Measurements from ENCODE around the gene ABITRAM. TPM values are rescaled to one million over a fixed set of nuclear protein-coding genes. Genes with fewer than 3 reads are reported as not detected.

The ABITRAM gene
- total RNA-seq, 4 donors from 2014 or later: 6.3 to 11.2 (median 9.4) TPM

- WGBS: 77% methylated on average over 5 of the region's 5 CpGs
- DNase-seq (ENCODE audit: extremely low spot score): no peak
These were observed 3.5 kb downstream of the ABITRAM start for GRCh38 chr9:108937561-108938305.

DNA sequence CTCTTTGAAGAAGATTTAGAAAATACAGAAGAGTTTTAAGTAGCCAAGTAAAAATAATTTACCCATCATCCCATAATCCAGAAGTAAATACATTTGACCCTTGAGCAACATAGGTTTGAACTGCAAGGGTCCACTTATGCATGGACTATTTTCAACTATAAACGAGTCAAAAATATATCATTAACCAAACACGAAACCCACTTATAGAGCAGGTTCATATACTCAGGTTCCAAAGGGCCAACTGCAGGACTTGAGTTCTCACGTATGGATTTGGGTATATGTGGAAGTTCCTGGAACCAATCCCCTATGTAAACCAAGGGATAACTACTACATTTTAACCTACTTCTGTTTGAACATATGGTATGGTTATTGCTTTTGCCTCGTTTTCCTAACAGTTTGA, 5.8 kb downstream of the ABITRAM start:
- TF ChIP-seq POLR2AphosphoS5 (IDR thresholded peaks at IDR 0.05) (no peak), EP300 (IDR thresholded peaks at IDR 0.05) (no peak), POLR2A (IDR thresholded peaks at IDR 0.05; ENCODE audit: low read depth) (no peak)
- TF ChIP-seq, protein P1, sequence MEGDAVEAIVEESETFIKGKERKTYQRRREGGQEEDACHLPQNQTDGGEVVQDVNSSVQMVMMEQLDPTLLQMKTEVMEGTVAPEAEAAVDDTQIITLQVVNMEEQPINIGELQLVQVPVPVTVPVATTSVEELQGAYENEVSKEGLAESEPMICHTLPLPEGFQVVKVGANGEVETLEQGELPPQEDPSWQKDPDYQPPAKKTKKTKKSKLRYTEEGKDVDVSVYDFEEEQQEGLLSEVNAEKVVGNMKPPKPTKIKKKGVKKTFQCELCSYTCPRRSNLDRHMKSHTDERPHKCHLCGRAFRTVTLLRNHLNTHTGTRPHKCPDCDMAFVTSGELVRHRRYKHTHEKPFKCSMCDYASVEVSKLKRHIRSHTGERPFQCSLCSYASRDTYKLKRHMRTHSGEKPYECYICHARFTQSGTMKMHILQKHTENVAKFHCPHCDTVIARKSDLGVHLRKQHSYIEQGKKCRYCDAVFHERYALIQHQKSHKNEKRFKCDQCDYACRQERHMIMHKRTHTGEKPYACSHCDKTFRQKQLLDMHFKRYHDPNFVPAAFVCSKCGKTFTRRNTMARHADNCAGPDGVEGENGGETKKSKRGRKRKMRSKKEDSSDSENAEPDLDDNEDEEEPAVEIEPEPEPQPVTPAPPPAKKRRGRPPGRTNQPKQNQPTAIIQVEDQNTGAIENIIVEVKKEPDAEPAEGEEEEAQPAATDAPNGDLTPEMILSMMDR (IDR thresholded peaks at IDR 0.05): no peak
- Histone ChIP-seq H3K36me3 (peaks cover 25 to 64% (median 39%) of the 10 kb centered on the region in 4 donors), H3K4me3 (no peak overlapping the region), H3K4me1 (peaks cover 6 to 10% (median 9%) of the 10 kb centered on the region in 4 donors), H3K27ac (replicated peaks in 1 of 4) (no peak overlapping the region), H3K9me3 (no peaks in the 10 kb centered on the region), H3K27me3 (no peaks in the 10 kb centered on the region)
- DNase-seq (ENCODE audit: extremely low spot score): no peak
- whole genome bisulfite sequencing: 83% methylated on average over 4 of the region's 4 CpGs
- intact Hi-C loops (cut with DNase I): no loop called here

More at GRCh38 chr9:108937561-108938305, 3.5 kb downstream of the ABITRAM start:
- intact Hi-C loops (cut with DNase I): no loop called here
- no peak overlapping the region for H3K4me3 ChIP-seq
- H3K27ac ChIP-seq (replicated peaks in 1 of 4): no peak overlapping the region
- TF ChIP-seq POLR2AphosphoS5 (IDR thresholded peaks at IDR 0.05) (no peak), EP300 (IDR thresholded peaks at IDR 0.05) (no peak), POLR2A (IDR thresholded peaks at IDR 0.05; ENCODE audit: low read depth) (no peak)
- TF ChIP-seq, protein P1 (IDR thresholded peaks at IDR 0.05): no peak
- H3K27me3 ChIP-seq: no peaks in the 10 kb centered on the region
- H3K9me3 ChIP-seq: no peaks in the 10 kb centered on the region
- peaks cover 15 to 24% (median 19%) of the 10 kb centered on the region in 4 donors for H3K4me1 ChIP-seq
- peaks cover 14 to 50% (median 28%) of the 10 kb centered on the region in 4 donors for H3K36me3 ChIP-seq

DNA sequence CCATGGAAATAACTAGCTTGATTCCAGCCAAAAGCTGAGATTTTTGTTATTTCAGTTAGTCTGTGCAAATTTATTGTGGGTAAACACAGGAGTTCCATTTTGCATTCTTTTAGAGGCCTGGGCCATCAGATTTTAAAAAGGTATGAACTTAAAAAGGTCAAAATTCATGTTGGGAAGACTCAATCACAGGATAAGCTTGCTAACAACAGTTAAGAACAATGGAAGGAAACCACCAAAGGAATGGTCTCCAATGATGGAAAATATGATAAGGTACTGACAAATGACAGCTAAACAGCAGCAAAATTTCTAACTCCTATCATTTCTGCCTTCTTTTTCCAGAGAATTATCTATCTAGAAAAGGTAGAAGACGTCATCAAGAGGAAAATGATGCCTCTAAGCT, 16.0 kb downstream of the ABITRAM start:
- no peaks in the 10 kb centered on the region for H3K9me3 ChIP-seq
- H3K36me3 ChIP-seq: peaks cover 0 to 27% (median 21%) of the 10 kb centered on the region in 4 donors
- WGBS: 69% methylated on average over 1 of the region's 1 CpG
- intact Hi-C loops (cut with DNase I): loop anchor here (5.0 kb wide), 1 partner anchor 62 kb away; the partner anchor contains the start of gene CTNNAL1
- peaks cover 7 to 12% (median 10%) of the 10 kb centered on the region in 4 donors for H3K4me1 ChIP-seq
- no peak overlapping the region for H3K4me3 ChIP-seq
- TF ChIP-seq, protein P1 (IDR thresholded peaks at IDR 0.05): no peak
- no peak for TF ChIP-seq POLR2AphosphoS5 (IDR thresholded peaks at IDR 0.05)
- TF ChIP-seq POLR2A (IDR thresholded peaks at IDR 0.05; ENCODE audit: low read depth): no peak
- TF ChIP-seq EP300 (IDR thresholded peaks at IDR 0.05): no peak
- H3K27me3 ChIP-seq: no peaks in the 10 kb centered on the region
- no peak overlapping the region for H3K27ac ChIP-seq (replicated peaks in 1 of 4)
- DNase-seq (ENCODE audit: extremely low spot score): no peak

GRCh38 chr9:108951578-108951977, 17.4 kb downstream of the ABITRAM start:
- TF ChIP-seq EP300 (IDR thresholded peaks at IDR 0.05) (no peak), POLR2A (IDR thresholded peaks at IDR 0.05; ENCODE audit: low read depth) (no peak), POLR2AphosphoS5 (IDR thresholded peaks at IDR 0.05) (no peak)
- TF ChIP-seq, protein P1 (IDR thresholded peaks at IDR 0.05): no peak
- no peak for DNase-seq (ENCODE audit: extremely low spot score)
- intact Hi-C loops (cut with DNase I): loop anchor here (5.0 kb wide), 1 partner anchor 61 kb away; the partner anchor contains the start of gene CTNNAL1
- no peaks in the 10 kb centered on the region for H3K27me3 ChIP-seq
- no peaks in the 10 kb centered on the region for H3K9me3 ChIP-seq
- H3K4me3 ChIP-seq: no peak overlapping the region
- peaks cover 0 to 27% (median 12%) of the 10 kb centered on the region in 4 donors for H3K36me3 ChIP-seq
- 89% methylated on average over 2 of the region's 2 CpGs for WGBS
- no peak overlapping the region for H3K27ac ChIP-seq (replicated peaks in 1 of 4)
- peaks cover 7 to 12% (median 10%) of the 10 kb centered on the region in 4 donors for H3K4me1 ChIP-seq
